Suprapubic skin (tissue), 4 donors: ENCODE measurements around the gene AGBL1.

Experiments
- CTCF ChIP-seq, 2 donors: fragments of 200-600 bp in 1 of 2; fragments of 450-650 bp in 1 of 2; sonication (generic) in 1 of 2; IDR thresholded peaks; one replicate each; pipeline ENCODE4 v1.5.1; 2016 to 2019; ENCODE audit warnings: antibody characterized with exemption in 2 of 2, mild to moderate bottlenecking in 1 of 2, moderate library complexity in 1 of 2
- EP300 ChIP-seq: sonication (generic); formaldehyde crosslinking; IDR thresholded peaks from one replicate; pipeline ENCODE4 v1.6.1; 2017; ENCODE audit warnings: antibody characterized with exemption
- POLR2A ChIP-seq, 2 donors: fragments of 450-650 bp; IDR thresholded peaks; one replicate each; pipeline ENCODE4 v1.6.1; 2017; ENCODE audit warnings: antibody characterized with exemption in 2 of 2, mild to moderate bottlenecking in 2 of 2, moderate library complexity in 2 of 2
- POLR2AphosphoS5 ChIP-seq, 3 donors: sonication (generic); formaldehyde crosslinking; IDR thresholded peaks; one replicate each; pipeline ENCODE4 v1.6.1; 2017; ENCODE audit warnings: antibody characterized with exemption in 3 of 3

GRCh38 chr15:86725628-86726027, 646.0 kb downstream of the AGBL1 start:
- no peak for TF ChIP-seq CTCF (IDR thresholded peaks at IDR 0.05)
- no peak for TF ChIP-seq POLR2AphosphoS5 (IDR thresholded peaks at IDR 0.05)
- no peak for TF ChIP-seq POLR2A (IDR thresholded peaks at IDR 0.05)
- no peak for TF ChIP-seq EP300
